A673 (cell line): Measurements from ENCODE around the gene TMEM212. TPM values are rescaled to one million over a fixed set of nuclear protein-coding genes. Genes with fewer than 3 reads are reported as not detected.

Experiments
- BruUV-seq: library from RNA; stranded (reverse); fragments of 400-500 nt; replicated peaks from 2 replicates; lab custom pipeline; 2021; lab: Mats Ljungman, UMichigan
- CTCF ChIA-PET: fragments of 300-600 bp; sonication (Branson Sonifier 250); formaldehyde crosslinking; loops from one replicate; lab custom pipeline; 2022; ENCODE audit warnings: antibody characterized with exemption; lab: Charles Lee
- POLR2A ChIA-PET: fragments of 300-600 bp; sonication (Branson Sonifier 250); formaldehyde crosslinking; loops from one replicate; lab custom pipeline; 2022; ENCODE audit warnings: antibody characterized with exemption; ENCODE audit not compliant: low non-redundant PET; lab: Charles Lee
- DNase-seq: peaks from one replicate; pipeline ENCODE4 v3.0.0-alpha.2; 2015; ENCODE audit warnings: low spot score
- H3K27ac ChIP-seq: fragments of 200-600 bp; sonication (generic); 2 replicates; pipeline ENCODE4 v1.5.1; 2016; ENCODE audit warnings: mixed run types, low read depth, mild to moderate bottlenecking, mixed read lengths, antibody characterized with exemption, low read length; ENCODE audit not compliant: poor library complexity, severe bottlenecking
- H3K27me3 ChIP-seq: fragments of 200-600 bp; sonication (generic); replicated peaks from 2 replicates; pipeline ENCODE4 v1.6.1; 2017; ENCODE audit warnings: mixed run types, low read depth, mild to moderate bottlenecking, mixed read lengths, antibody characterized with exemption, low read length; ENCODE audit not compliant: insufficient read depth, poor library complexity
- H3K36me3 ChIP-seq: fragments of 200-600 bp; sonication (generic); 2 replicates; pipeline ENCODE4 v1.6.1; 2016; ENCODE audit warnings: mixed run types, mild to moderate bottlenecking, mixed read lengths, antibody characterized with exemption, low read length; ENCODE audit not compliant: insufficient read depth, poor library complexity, severe bottlenecking
- H3K4me1 ChIP-seq: fragments of 200-600 bp; sonication (generic); 2 replicates; pipeline ENCODE4 v1.6.1; 2017; ENCODE audit warnings: mixed run types, mild to moderate bottlenecking, mixed read lengths, antibody characterized with exemption, low read length; ENCODE audit not compliant: insufficient read depth, poor library complexity, severe bottlenecking
- H3K4me3 ChIP-seq: fragments of 200-600 bp; sonication (generic); 2 replicates; pipeline ENCODE4 v1.5.1; 2016; ENCODE audit warnings: low read depth, mixed run types, mild to moderate bottlenecking, mixed read lengths, low read length; ENCODE audit not compliant: poor library complexity, severe bottlenecking
- H3K9me3 ChIP-seq: fragments of 200-600 bp; sonication (generic); 2 replicates; pipeline ENCODE4 v1.6.1; 2016; ENCODE audit warnings: mixed run types, low read depth, mild to moderate bottlenecking, mixed read lengths, antibody characterized with exemption, low read length; ENCODE audit not compliant: poor library complexity, severe bottlenecking
- CTCF ChIP-seq: fragments of 300-800, 200-600 bp; sonication (generic); conservative IDR thresholded peaks from 2 replicates; pipeline ENCODE4 v1.5.1; 2017; ENCODE audit warnings: low read depth, mild to moderate bottlenecking, antibody characterized with exemption, low read length, moderate library complexity, mixed read lengths
- EZH2 ChIP-seq: fragments of 200-600 bp; sonication (generic); IDR thresholded peaks from 2 replicates; pipeline ENCODE4 v1.6.1; 2017; ENCODE audit warnings: borderline replicate concordance, low read depth, mild to moderate bottlenecking, mixed read lengths, antibody characterized with exemption, low read length; ENCODE audit not compliant: poor library complexity, severe bottlenecking
- intact Hi-C: fragments of 100-400 bp; cut with micrococcal nuclease; formaldehyde crosslinking; loops from one replicate; pipeline ENCODE4 v1.10.0; 2022; ENCODE audit not compliant: unreplicated experiment
- total RNA-seq: library from RNA; stranded (reverse); gene quantifications from 2 replicates; pipeline ENCODE4 v1.2.3, GENCODE V29; 2021

TMEM212 gene
- total RNA-seq, 1 experiment from 2014 or later, result not detected

GRCh38 chr3:171878461-171879225 lies 35.5 kb downstream of the TMEM212 start:
- no peaks in the 10 kb centered on the region for H3K36me3 ChIP-seq
- CTCF ChIA-PET, result no interaction called here
- intact Hi-C loops, result no loop called here
- TF ChIP-seq CTCF (no peak), EZH2 (no peak)
- H3K4me1 ChIP-seq, result peaks cover 32% of the 10 kb centered on the region
- no peaks in the 10 kb centered on the region for H3K27me3 ChIP-seq
- no peak for DNase-seq
- BruUV-seq, result no TSS peak
- H3K9me3 ChIP-seq, result no peaks in the 10 kb centered on the region
- no peak overlapping the region for H3K27ac ChIP-seq
- no peak overlapping the region for H3K4me3 ChIP-seq
- POLR2A ChIA-PET, result no interaction called here

GRCh38 chr3:171879472-171879871 lies 36.3 kb downstream of the TMEM212 start:
- intact Hi-C loops, result no loop called here
- TF ChIP-seq CTCF, result no peak
- TF ChIP-seq EZH2, result no peak
- Histone ChIP-seq H3K9me3 (no peaks in the 10 kb centered on the region), H3K4me3 (no peak overlapping the region), H3K27ac (no peak overlapping the region), H3K27me3 (no peaks in the 10 kb centered on the region), H3K36me3 (no peaks in the 10 kb centered on the region), H3K4me1 (peaks cover 24% of the 10 kb centered on the region)
- BruUV-seq, result no TSS peak
- DNase-seq, result no peak
- ChIA-PET POLR2A (no interaction called here), CTCF (no interaction called here)

GRCh38 chr3:171880101-171880870 lies 37.1 kb downstream of the TMEM212 start:
- CTCF ChIA-PET, result no interaction called here

More at GRCh38 chr3:171880101-171880870, 37.1 kb downstream of the TMEM212 start:
- no peak for DNase-seq
- Histone ChIP-seq H3K9me3 (no peaks in the 10 kb centered on the region), H3K36me3 (no peaks in the 10 kb centered on the region), H3K4me3 (no peak overlapping the region), H3K4me1 (peaks cover 16% of the 10 kb centered on the region), H3K27ac (no peak overlapping the region), H3K27me3 (no peaks in the 10 kb centered on the region)
- intact Hi-C loops, result no loop called here
- no TSS peak for BruUV-seq
- TF ChIP-seq EZH2 (no peak), CTCF (no peak)
- POLR2A ChIA-PET, result no interaction called here
